Esophagus muscularis mucosa (tissue), 3 donors: ENCODE measurements around the gene PC.

Experiments
- CTCF ChIP-seq, 3 experiments: fragments of 200-600 bp in 2 of 3; fragments of 450-650 bp in 1 of 3; sonication (generic) in 2 of 3; IDR thresholded peaks; one replicate each; pipeline ENCODE4 v1.5.1; 2017 to 2019; ENCODE audit warnings: antibody characterized with exemption in 3 of 3, mild to moderate bottlenecking in 2 of 3, moderate library complexity in 1 of 3
- POLR2A ChIP-seq: fragments of 450-650 bp; IDR thresholded peaks from one replicate; pipeline ENCODE4 v1.6.1; 2017; ENCODE audit warnings: antibody characterized with exemption, moderate library complexity, mild to moderate bottlenecking, low read depth

- TF ChIP-seq POLR2A (no peak), CTCF (IDR thresholded peaks at IDR 0.05) (no peak)
These were observed 49.0 kb downstream of the PC start for GRCh38 chr11:66909181-66909580.
